PC-9 (cell line): ENCODE measurements around the gene RASD2.

Source experiments
- EZH2 ChIP-seq: fragments of 200-600 bp; sonication (generic); IDR thresholded peaks from 2 replicates; pipeline ENCODE4 v1.8.0; 2017; ENCODE audit warnings: antibody characterized with exemption, low read depth
- TF ChIP-seq, protein P1 (sequence below): fragments of 200-600 bp; sonication (generic); conservative IDR thresholded peaks from 2 replicates; pipeline ENCODE4 v1.6.1; 2017; ENCODE audit warnings: mixed run types, antibody characterized with exemption, mild to moderate bottlenecking, moderate library complexity

DNA sequence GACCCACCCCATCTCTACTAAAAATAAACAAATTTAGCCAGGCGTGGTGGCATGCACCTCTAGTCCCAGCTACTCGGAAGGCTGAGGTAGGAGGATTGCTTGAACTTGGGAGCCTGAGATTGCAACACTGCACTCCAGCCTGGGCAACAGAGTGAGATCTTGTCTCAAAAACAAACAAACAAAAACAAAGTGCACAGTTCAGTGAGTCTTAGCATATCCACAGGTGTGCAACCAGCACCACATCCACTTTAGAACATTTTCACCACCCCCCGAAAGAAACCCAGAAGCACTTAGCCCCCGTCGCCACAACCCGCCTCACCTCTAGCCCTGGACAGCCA, 49.1 kb downstream of the RASD2 start:
- TF ChIP-seq, protein P1, sequence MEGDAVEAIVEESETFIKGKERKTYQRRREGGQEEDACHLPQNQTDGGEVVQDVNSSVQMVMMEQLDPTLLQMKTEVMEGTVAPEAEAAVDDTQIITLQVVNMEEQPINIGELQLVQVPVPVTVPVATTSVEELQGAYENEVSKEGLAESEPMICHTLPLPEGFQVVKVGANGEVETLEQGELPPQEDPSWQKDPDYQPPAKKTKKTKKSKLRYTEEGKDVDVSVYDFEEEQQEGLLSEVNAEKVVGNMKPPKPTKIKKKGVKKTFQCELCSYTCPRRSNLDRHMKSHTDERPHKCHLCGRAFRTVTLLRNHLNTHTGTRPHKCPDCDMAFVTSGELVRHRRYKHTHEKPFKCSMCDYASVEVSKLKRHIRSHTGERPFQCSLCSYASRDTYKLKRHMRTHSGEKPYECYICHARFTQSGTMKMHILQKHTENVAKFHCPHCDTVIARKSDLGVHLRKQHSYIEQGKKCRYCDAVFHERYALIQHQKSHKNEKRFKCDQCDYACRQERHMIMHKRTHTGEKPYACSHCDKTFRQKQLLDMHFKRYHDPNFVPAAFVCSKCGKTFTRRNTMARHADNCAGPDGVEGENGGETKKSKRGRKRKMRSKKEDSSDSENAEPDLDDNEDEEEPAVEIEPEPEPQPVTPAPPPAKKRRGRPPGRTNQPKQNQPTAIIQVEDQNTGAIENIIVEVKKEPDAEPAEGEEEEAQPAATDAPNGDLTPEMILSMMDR = no peak
- no peak for TF ChIP-seq EZH2
